HG03575 (cell line): ENCODE results near the gene RIC8B.

ENCODE experiments used
- ATAC-seq: cut with Tn5 transposase; IDR thresholded peaks from one replicate; pipeline ENCODE4 v1.9.1; 2021; ENCODE audit not compliant: unreplicated experiment, insufficient number of reproducible peaks, low FRiP score; ENCODE audit errors: extremely low read depth

The RIC8B gene

GRCh38 chr12:106861984-106862916, 87.8 kb downstream of the RIC8B start:
- ATAC-seq, result no peak

GRCh38 chr12:106863189-106863588, 88.7 kb downstream of the RIC8B start:
- no peak for ATAC-seq

- ATAC-seq, result no peak
These were observed 91.2 kb downstream of the RIC8B start for GRCh38 chr12:106865683-106866082.

- ATAC-seq, result no peak
These were observed 92.1 kb downstream of the RIC8B start for GRCh38 chr12:106866426-106867080.

- ATAC-seq, result no peak
These were observed 93.2 kb downstream of the RIC8B start for GRCh38 chr12:106867651-106868050.

GRCh38 chr12:106868982-106869700, 94.7 kb downstream of the RIC8B start:
- ATAC-seq, result no peak

GRCh38 chr12:106870116-106870515, 95.6 kb downstream of the RIC8B start:
- no peak for ATAC-seq

- no peak for ATAC-seq
These were observed 97.0 kb downstream of the RIC8B start for GRCh38 chr12:106871477-106871876.

- ATAC-seq, result no peak
These were observed 99.5 kb downstream of the RIC8B start for GRCh38 chr12:106873983-106874382.

- ATAC-seq, result no peak
These were observed 104.3 kb downstream of the RIC8B start for GRCh38 chr12:106878804-106879203.

GRCh38 chr12:106879612-106880011, 105.1 kb downstream of the RIC8B start:
- ATAC-seq, result no peak

- no peak for ATAC-seq
These were observed 108.9 kb downstream of the RIC8B start for GRCh38 chr12:106883426-106883825.

GRCh38 chr12:106885026-106885425, 110.5 kb downstream of the RIC8B start:
- ATAC-seq, result no peak

GRCh38 chr12:106885541-106886249, 111.2 kb downstream of the RIC8B start:
- no peak for ATAC-seq

- ATAC-seq, result no peak
These were observed 112.5 kb downstream of the RIC8B start for GRCh38 chr12:106886932-106887331.

GRCh38 chr12:106888348-106888970, 114.0 kb downstream of the RIC8B start:
- ATAC-seq, result no peak

- no peak for ATAC-seq
These were observed 114.8 kb downstream of the RIC8B start for GRCh38 chr12:106889326-106889725.

- no peak for ATAC-seq
These were observed 115.6 kb downstream of the RIC8B start for GRCh38 chr12:106889950-106890626.
